ENCODE data around the gene DHODH. TPM values are rescaled to one million over a fixed set of nuclear protein-coding genes. Genes with fewer than 3 reads are reported as not detected.
"Not testable (repeated sequence)": the region's sequence is repeated elsewhere in the genome, so short reads cannot be mapped to it uniquely, and the experiment has no call there.

DHODH gene
- polyA plus RNA-seq, 4 donors: 11.1 to 19.8 (median 15.3) TPM

DNA sequence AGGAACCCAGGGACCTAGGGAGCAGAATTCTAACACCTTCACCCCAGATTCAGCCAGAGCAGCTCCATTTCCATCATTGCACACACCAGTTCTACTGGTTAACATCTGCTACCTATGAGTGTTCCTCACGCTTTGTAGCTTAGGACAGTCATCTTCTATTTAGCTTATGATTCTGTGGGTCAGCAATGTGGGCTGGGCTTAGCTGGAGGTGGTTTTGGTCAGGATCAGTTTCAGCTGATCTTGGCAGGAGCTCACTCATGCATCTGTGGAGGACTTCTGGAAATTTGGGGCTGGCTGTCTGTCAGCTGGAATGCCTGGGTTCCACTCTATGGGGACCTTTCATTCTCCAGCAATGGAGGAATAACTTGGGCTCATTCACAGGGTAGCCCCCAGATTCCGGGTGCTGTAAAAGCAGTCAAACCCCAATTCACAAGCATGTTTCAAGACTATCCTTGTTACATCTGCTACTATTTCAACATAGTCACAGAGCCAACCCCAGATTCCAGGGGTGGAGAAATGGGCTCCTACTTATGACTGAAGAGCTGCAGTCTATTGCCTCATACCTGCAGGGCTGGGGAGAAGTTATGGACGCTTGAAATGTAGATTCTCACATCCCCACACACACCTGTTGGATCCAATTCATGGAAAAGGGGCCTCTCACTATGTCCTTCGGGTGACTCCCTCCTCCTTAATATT, 42.4 kb downstream of the DHODH start:
- DNase-seq (ENCODE audit: low read depth in 4 of 4, low spot score in 3 of 4): no peak

DNA sequence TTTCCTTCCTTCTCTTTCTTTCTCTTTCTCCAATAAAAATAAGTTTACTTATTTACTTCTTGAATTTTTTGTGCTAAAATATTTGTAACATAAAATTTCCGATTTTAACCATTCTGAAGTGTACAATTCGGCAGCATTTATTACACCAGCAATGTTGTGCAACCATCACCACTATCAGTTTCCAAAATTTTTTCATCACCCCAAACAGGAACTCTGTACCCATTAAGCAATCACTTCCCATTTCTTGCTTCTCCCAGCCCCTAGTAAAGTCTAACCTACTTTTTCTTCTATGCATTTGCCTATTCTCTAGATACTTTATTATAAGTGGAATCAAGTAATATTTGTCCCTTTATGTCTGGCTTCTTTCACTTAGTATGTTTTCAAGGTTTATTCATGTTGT, 43.3 kb downstream of the DHODH start:
- no peak for DNase-seq (ENCODE audit: low read depth in 4 of 4, low spot score in 3 of 4)

GRCh38 chr16:72054254-72054847, 45.8 kb downstream of the DHODH start, which contains the start of gene HP:
TSS of gene HP (plus strand) at chr16:72054505. CDS start at chr16:72054653, 148 bp downstream.
- not testable (repeated sequence) for DNase-seq (ENCODE audit: low read depth in 4 of 4, low spot score in 3 of 4)

DNA sequence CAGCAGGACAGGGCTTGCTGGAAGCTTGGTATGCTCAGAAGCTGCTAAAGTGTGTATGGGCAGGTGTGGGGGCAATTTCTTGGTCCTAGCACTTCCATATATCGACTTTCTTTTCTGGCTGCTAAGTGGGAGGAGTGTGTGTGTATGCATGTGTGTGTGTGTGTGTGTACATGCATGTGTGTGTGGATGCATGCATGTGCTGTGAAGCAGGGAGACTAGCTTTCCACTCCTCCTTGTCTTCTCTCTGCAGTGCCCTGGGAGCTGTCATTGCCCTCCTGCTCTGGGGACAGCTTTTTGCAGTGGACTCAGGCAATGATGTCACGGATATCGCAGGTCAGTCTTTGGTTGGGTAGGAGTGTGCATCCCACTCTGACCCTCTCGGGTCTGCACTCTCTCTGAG, 47.4 kb downstream of the DHODH start:
- no peak for DNase-seq (ENCODE audit: low read depth in 4 of 4, low spot score in 3 of 4)

DNA sequence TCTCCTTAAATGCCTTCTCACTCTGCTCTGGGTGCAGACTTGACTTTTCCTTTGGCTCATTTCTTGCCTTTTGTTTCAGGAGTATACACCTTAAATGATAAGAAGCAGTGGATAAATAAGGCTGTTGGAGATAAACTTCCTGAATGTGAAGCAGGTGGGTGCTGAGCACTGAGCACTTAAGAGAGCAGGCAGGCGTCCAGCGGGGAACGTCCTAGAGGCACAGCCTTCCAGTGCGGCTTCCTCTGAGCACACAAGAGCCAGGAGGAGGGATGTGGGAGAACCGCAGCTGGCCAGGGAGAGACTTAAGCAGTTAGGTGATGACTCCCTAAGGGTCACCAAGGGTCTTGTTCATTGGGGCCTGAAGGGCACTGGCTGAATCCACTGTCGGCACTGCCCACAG, 48.8 kb downstream of the DHODH start:
- DNase-seq (ENCODE audit: low read depth in 4 of 4, low spot score in 3 of 4): not testable (repeated sequence)

GRCh38 chr16:72059060-72059459, 50.5 kb downstream of the DHODH start:
- DNase-seq (ENCODE audit: low read depth in 4 of 4, low spot score in 3 of 4): not testable (repeated sequence)

DNA sequence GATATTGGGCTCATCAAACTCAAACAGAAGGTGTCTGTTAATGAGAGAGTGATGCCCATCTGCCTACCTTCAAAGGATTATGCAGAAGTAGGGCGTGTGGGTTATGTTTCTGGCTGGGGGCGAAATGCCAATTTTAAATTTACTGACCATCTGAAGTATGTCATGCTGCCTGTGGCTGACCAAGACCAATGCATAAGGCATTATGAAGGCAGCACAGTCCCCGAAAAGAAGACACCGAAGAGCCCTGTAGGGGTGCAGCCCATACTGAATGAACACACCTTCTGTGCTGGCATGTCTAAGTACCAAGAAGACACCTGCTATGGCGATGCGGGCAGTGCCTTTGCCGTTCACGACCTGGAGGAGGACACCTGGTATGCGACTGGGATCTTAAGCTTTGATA, 51.9 kb downstream of the DHODH start:
- DNase-seq (ENCODE audit: low read depth in 4 of 4, low spot score in 3 of 4): no peak

DNA sequence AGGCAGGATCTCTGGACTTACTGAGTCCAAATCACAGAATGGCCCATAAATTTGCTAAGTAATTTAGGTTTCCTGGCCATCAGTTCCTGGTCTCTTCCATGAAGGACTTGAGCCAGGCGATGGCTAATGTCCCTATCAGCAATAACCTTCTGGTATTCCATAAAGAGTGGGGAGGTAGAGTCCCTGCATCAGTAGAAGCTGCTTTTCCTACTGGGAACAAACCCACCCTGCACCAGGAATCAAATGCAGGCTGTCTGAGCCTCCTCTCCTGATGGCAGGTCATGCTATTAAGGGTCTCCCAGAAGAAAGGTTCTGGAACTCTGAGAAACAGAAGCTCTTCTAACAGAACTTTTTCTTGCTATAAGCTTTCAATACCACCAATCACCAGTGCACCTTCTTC, 53.0 kb downstream of the DHODH start:
- DNase-seq (ENCODE audit: low read depth in 4 of 4, low spot score in 3 of 4): no peak

DNA sequence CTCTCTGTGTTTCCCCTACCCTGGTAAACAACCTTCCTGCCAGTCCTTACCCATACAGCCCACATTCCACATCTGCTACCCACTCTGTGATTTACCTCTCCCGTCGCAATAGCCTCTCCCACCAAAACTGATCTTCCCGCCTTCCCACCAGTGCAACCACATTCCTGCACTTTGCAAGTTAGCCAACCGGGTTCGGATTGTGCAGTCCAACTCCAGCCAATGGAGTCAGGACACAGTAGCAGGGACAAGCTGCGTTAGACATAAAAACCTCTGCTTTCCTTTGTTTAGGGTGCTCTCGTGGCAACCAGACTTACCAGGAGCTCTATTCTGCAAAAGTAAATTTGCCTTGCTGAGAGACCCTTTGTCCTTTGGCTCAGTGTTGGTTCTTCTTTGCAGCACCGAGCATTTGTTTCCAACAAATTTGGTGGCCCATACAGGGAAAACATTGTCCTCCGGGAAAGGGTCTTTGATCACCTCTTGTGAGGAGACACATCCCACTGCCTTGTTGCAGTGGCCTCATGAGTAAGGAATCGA, 55.9 kb downstream of the DHODH start:
- DNase-seq (ENCODE audit: low read depth in 4 of 4, low spot score in 3 of 4): no peak

DNA sequence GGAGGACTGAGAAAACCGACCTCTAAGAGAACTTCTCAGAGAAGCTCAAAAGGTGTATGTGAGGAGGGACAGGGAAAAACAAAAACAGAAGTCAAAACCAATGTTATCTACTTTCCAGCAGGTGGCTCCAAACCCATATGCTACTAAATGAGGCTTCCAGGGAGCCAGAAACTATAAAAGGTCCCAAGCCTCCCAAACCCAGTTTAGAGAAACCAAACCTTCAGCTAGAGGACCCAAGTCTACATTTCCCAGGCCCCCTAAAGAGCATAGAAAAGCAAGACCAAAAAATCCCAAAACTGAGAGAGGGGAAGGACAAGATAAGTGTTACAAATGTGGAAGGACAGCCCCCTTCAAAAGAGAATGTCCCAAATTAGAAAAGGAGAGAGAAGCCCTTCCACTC, 58.2 kb downstream of the DHODH start:
- no peak for DNase-seq (ENCODE audit: low read depth in 4 of 4, low spot score in 3 of 4)

GRCh38 chr16:72068930-72069329, 60.4 kb downstream of the DHODH start:
- DNase-seq (ENCODE audit: low read depth in 4 of 4, low spot score in 3 of 4): no peak

DNA sequence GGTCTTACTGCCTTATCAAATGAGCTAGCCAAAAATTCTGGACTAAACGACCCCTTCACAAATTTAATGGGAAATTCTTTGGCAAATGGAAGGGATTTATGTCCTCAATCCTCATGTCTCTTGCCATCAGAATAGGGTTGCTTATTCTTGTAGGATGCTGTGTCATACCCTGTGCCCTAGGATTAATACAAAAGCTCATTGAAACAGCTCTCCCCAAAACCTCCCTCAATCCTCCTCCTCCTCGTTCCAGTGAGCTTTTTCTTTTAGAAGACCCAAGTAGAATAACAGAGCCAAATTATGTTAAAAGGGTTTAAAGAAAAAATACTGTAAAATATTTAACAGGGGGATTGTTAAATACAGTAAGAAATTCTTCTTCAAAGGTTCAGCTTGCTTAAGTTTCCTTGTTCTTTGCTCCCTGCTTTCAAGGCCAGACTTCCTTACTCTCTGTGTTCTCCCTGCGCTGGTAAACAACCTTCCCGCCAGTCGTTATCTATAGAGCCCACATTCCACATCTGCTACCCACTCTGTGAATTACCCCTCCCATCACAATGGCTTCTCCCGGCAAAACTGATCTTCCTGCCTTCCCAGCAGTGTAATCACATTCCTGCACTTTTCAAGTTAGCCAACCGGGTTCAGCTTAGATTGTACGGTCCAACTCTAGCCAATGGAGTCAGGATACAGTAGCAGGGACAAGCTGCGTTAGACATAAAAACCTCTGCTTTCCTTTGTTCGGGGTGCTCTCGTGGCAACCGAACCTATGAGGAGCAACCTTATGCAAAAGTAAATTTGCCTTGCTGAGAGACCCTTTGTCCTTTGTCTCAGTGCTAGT, 64.2 kb downstream of the DHODH start:
- DNase-seq (ENCODE audit: low read depth in 4 of 4, low spot score in 3 of 4): no peak

- no peak for DNase-seq (ENCODE audit: low read depth in 4 of 4, low spot score in 3 of 4)
Measured at GRCh38 chr16:72073560-72074230, 65.2 kb downstream of the DHODH start.

DNA sequence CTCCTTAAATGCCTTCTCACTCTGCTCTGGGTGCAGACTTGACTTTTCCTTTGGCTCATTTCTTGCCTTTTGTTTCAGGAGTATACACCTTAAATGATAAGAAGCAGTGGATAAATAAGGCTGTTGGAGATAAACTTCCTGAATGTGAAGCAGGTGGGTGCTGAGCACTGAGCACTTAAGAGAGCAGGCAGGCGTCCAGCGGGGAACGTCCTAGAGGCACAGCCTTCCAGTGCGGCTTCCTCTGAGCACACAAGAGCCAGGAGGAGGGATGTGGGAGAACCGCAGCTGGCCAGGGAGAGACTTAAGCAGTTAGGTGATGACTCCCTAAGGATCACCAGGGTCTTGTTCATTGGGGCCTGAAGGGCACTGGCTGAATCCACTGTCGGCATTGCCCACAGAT, 66.5 kb downstream of the DHODH start:
- not testable (repeated sequence) for DNase-seq (ENCODE audit: low read depth in 4 of 4, low spot score in 3 of 4)

Other genes with a start within 250 kb of the DHODH start
- gene AP1G1, start 199.9 kb upstream of the DHODH start, polyA plus RNA-seq (ENCODE audit: insufficient read length in 4 of 4): 10 to 100 TPM; 46.7 to 92.8 (median 87.3) TPM
- gene ATXN1L, start 162.8 kb upstream of the DHODH start, polyA plus RNA-seq (ENCODE audit: insufficient read length in 4 of 4): 10 to 100 TPM; 30.9 to 36.0 (median 35.0) TPM
- gene ZNF821, start 124.6 kb upstream of the DHODH start, polyA plus RNA-seq (ENCODE audit: insufficient read length in 4 of 4): 10 to 100 TPM; 17.5 to 25.7 (median 23.8) TPM
- gene IST1, start 113.2 kb upstream of the DHODH start, polyA plus RNA-seq (ENCODE audit: insufficient read length in 4 of 4): 100 to 1,000 TPM; 235 to 313 (median 299) TPM
- gene PKD1L3, start 8.3 kb upstream of the DHODH start, polyA plus RNA-seq (ENCODE audit: insufficient read length in 4 of 4): under 1 TPM; 0.06 to 0.15 (median 0.09) TPM
- 1 to 10 TPM in 2 of 4 donors, under 1 TPM in 2; 0.42 to 2.5 (median 1.0) TPM for gene HP, start 45.8 kb downstream of the DHODH start, polyA plus RNA-seq (ENCODE audit: insufficient read length in 4 of 4)
- 1 to 10 TPM in 1 of 4 donors, under 1 TPM in 3; 0.14 to 2.5 (median 0.28) TPM for gene HPR, start 54.5 kb downstream of the DHODH start, polyA plus RNA-seq (ENCODE audit: insufficient read length in 4 of 4)
- 10 to 100 TPM; 14.3 to 24.0 (median 18.9) TPM for gene TXNL4B, start 84.9 kb downstream of the DHODH start, polyA plus RNA-seq (ENCODE audit: insufficient read length in 4 of 4)
- 10 to 100 TPM; 57.1 to 78.0 (median 64.7) TPM for gene DHX38, start 85.1 kb downstream of the DHODH start, polyA plus RNA-seq (ENCODE audit: insufficient read length in 4 of 4)
- 1 to 10 TPM; 1.2 to 5.8 (median 3.9) TPM for gene PMFBP1, start 163.4 kb downstream of the DHODH start, polyA plus RNA-seq (ENCODE audit: insufficient read length in 4 of 4)